WTC11 (cell line): ENCODE results near the gene TACO1. TPM values are rescaled to one million over a fixed set of nuclear protein-coding genes. Genes with fewer than 3 reads are reported as not detected.

ENCODE experiments used
- ATAC-seq: fragments of 200-7000 bp; cut with Tn5 transposase; 2 replicates; pipeline ENCODE4 v1.10.0; 2021; ENCODE audit warnings: mild to moderate bottlenecking, moderate library complexity
- CTCF ChIA-PET: fragments of 300-600 bp; sonication (Branson Sonifier 250); formaldehyde crosslinking; loops from one replicate; lab custom pipeline; 2021; ENCODE audit warnings: antibody characterized with exemption; lab: Charles Lee
- POLR2A ChIA-PET: fragments of 350-600 bp; sonication (Branson Sonifier 250); formaldehyde crosslinking; loops from one replicate; lab custom pipeline; 2021; ENCODE audit warnings: antibody characterized with exemption; lab: Charles Lee
- DNase-seq: peaks from one replicate; pipeline ENCODE4 v3.0.0; 2021; ENCODE audit warnings: low spot score
- H3K27ac Mint-ChIP-seq: 2 replicates; pipeline ENCODE4 v1.8.0; 2021; ENCODE audit warnings: mixed read lengths
- H3K27me3 Mint-ChIP-seq: 2 replicates; pipeline ENCODE4 v1.8.0; 2021; ENCODE audit warnings: low read depth, mild to moderate bottlenecking, moderate library complexity, mixed read lengths
- H3K36me3 Mint-ChIP-seq: 2 replicates; pipeline ENCODE4 v1.8.0; 2021; ENCODE audit warnings: mixed read lengths
- H3K4me1 Mint-ChIP-seq: 2 replicates; pipeline ENCODE4 v1.8.0; 2022; ENCODE audit warnings: mixed read lengths
- H3K4me3 Mint-ChIP-seq: 2 replicates; pipeline ENCODE4 v1.8.0; 2021; ENCODE audit warnings: mild to moderate bottlenecking, moderate library complexity, mixed read lengths
- H3K9me3 Mint-ChIP-seq: 2 replicates; pipeline ENCODE4 v1.8.0; 2021; ENCODE audit warnings: mixed read lengths
- FOXP1 ChIP-seq: sonication (generic); formaldehyde crosslinking; IDR thresholded peaks from 2 replicates; pipeline ENCODE4 v1.8.0; 2022; ENCODE audit warnings: missing genetic modification reagents, mild to moderate bottlenecking, moderate library complexity, borderline replicate concordance
- IRF2 ChIP-seq: sonication (generic); formaldehyde crosslinking; IDR thresholded peaks from 2 replicates; pipeline ENCODE4 v1.8.0; 2022; ENCODE audit warnings: low read depth, missing genetic modification reagents, borderline replicate concordance
- MXD4 ChIP-seq: fragments of 250-450 bp; sonication (Bioruptor Pico); IDR thresholded peaks from 2 replicates; pipeline ENCODE4 v1.8.0; 2021; ENCODE audit warnings: mild to moderate bottlenecking, moderate library complexity, borderline replicate concordance
- MYBL2 ChIP-seq: sonication (generic); formaldehyde crosslinking; IDR thresholded peaks from 2 replicates; pipeline ENCODE4 v1.8.1; 2023; ENCODE audit warnings: mild to moderate bottlenecking, moderate library complexity, missing genetic modification reagents
- NR2C2 ChIP-seq: sonication (generic); formaldehyde crosslinking; IDR thresholded peaks from 2 replicates; pipeline ENCODE4 v1.8.0; 2022; ENCODE audit warnings: mild to moderate bottlenecking, missing genetic modification reagents
- RELA ChIP-seq: sonication (generic); formaldehyde crosslinking; IDR thresholded peaks from 2 replicates; pipeline ENCODE4 v1.8.1; 2022; ENCODE audit warnings: missing genetic modification reagents, mild to moderate bottlenecking, borderline replicate concordance
- RORB ChIP-seq: fragments of 250-450 bp; sonication (Bioruptor Pico); IDR thresholded peaks from 2 replicates; pipeline ENCODE4 v1.9.0; 2021; ENCODE audit warnings: mild to moderate bottlenecking
- TEAD1 ChIP-seq: sonication (generic); formaldehyde crosslinking; IDR thresholded peaks from 2 replicates; pipeline ENCODE4 v1.8.0; 2022; ENCODE audit warnings: mild to moderate bottlenecking, missing genetic modification reagents
- ZBTB21 ChIP-seq: sonication (generic); formaldehyde crosslinking; IDR thresholded peaks from 2 replicates; pipeline ENCODE4 v1.8.1; 2023; ENCODE audit warnings: mild to moderate bottlenecking, missing genetic modification reagents, borderline replicate concordance
- ZNF121 ChIP-seq: sonication (generic); formaldehyde crosslinking; IDR thresholded peaks from 2 replicates; pipeline ENCODE4 v1.8.0; 2023; ENCODE audit warnings: missing genetic modification reagents
- ZNF281 ChIP-seq: sonication (generic); formaldehyde crosslinking; IDR thresholded peaks from 2 replicates; pipeline ENCODE4 v1.8.0; 2023; ENCODE audit warnings: mild to moderate bottlenecking, missing genetic modification reagents
- total RNA-seq: library from RNA; stranded (reverse); gene quantifications from 3 replicates; pipeline ENCODE4 v1.2.3, GENCODE V29; 2021
- TF ChIP-seq, protein P1 (sequence below): sonication (generic); formaldehyde crosslinking; IDR thresholded peaks from 2 replicates; pipeline ENCODE4 v1.8.0; 2022; ENCODE audit warnings: mild to moderate bottlenecking, missing genetic modification reagents

The TACO1 gene
- total RNA-seq, 1 experiment from 2014 or later, result 26.9 TPM

DNA sequence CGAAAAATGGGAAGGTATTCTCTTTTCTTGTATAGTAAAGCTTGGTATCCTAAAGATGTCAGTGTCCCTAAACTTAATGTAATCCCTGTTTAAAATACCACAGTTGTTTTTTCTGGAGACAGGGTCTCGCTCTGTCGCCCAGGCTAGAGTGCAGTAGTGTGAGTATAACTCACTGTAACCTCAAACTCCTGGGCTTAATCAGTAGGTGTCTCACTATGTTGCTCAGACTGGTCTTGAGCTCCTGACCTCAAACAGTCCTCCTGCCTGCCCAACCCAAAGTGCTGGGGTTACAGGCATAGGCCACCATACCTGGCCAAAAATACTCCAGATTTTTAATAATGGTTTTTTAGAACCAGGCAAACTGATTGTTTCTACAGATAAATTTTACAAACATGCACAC lies 42.3 kb upstream of the TACO1 start:
- Mint-ChIP-seq H3K36me3 (peaks cover 10% of the 10 kb centered on the region), H3K4me3 (no peak overlapping the region), H3K9me3 (no peaks in the 10 kb centered on the region), H3K27ac (no peak overlapping the region), H3K27me3 (no peaks in the 10 kb centered on the region), H3K4me1 (no peaks in the 10 kb centered on the region; the same call in 1 of the 2 replicates)
- no peak for ATAC-seq
- DNase-seq, result no peak
- TF ChIP-seq IRF2 (CRISPR knock-in tag), result no peak
- TF ChIP-seq ZNF121 (CRISPR knock-in tag), result peak; percentile 35; the same call in 1 of the 2 replicates
- ChIA-PET CTCF (interaction anchor here (1.3 kb wide), 1 partner anchor 54 kb away, joined by 6 read pairs; no protein-coding TSS in a partner anchor), POLR2A (no interaction called here)

GRCh38 chr17:63561819-63562218 lies 38.9 kb upstream of the TACO1 start:
- H3K4me3 Mint-ChIP-seq, result no peak overlapping the region
- no peak for ATAC-seq
- H3K9me3 Mint-ChIP-seq, result no peaks in the 10 kb centered on the region
- H3K4me1 Mint-ChIP-seq, result no peaks in the 10 kb centered on the region
- no peaks in the 10 kb centered on the region for H3K27me3 Mint-ChIP-seq
- TF ChIP-seq ZNF281 (CRISPR knock-in tag) (no peak), MYBL2 (CRISPR knock-in tag) (no peak), FOXP1 (CRISPR knock-in tag) (no peak), RORB (CRISPR knock-in tag) (no peak), TEAD1 (no peak), ZBTB21 (no peak), NR2C2 (CRISPR knock-in tag) (no peak), RELA (CRISPR knock-in tag) (no peak)
- TF ChIP-seq, all 79 proteins: peak for 0
- Mint-ChIP-seq H3K27ac (no peak overlapping the region), H3K36me3 (peaks cover 6% of the 10 kb centered on the region; the same call in 1 of the 2 replicates)
- DNase-seq, result no peak
- ChIA-PET CTCF (interaction anchor here (1.0 kb wide), 1 partner anchor 50 kb away, joined by 3 read pairs; no protein-coding TSS in a partner anchor), POLR2A (interaction anchor here (0.6 kb wide), 1 partner anchor 35 kb away, joined by 3 read pairs; no protein-coding TSS in a partner anchor)

- Mint-ChIP-seq H3K27me3 (no peaks in the 10 kb centered on the region), H3K27ac (no peak overlapping the region), H3K4me3 (no peak overlapping the region)
- CTCF ChIA-PET, result interaction anchor here (0.7 to 1.1 kb wide), 2 partner anchors 16 to 84 kb away, joined by 3 to 4 read pairs; no protein-coding TSS in a partner anchor
- TF ChIP-seq, protein P1, sequence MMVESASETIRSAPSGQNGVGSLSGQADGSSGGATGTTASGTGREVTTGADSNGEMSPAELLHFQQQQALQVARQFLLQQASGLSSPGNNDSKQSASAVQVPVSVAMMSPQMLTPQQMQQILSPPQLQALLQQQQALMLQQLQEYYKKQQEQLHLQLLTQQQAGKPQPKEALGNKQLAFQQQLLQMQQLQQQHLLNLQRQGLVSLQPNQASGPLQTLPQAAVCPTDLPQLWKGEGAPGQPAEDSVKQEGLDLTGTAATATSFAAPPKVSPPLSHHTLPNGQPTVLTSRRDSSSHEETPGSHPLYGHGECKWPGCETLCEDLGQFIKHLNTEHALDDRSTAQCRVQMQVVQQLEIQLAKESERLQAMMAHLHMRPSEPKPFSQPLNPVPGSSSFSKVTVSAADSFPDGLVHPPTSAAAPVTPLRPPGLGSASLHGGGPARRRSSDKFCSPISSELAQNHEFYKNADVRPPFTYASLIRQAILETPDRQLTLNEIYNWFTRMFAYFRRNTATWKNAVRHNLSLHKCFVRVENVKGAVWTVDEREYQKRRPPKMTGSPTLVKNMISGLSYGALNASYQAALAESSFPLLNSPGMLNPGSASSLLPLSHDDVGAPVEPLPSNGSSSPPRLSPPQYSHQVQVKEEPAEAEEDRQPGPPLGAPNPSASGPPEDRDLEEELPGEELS (CRISPR knock-in tag), result no peak
- TF ChIP-seq, all 79 proteins: peak for 0
- Mint-ChIP-seq H3K36me3 (no peaks in the 10 kb centered on the region), H3K4me1 (no peaks in the 10 kb centered on the region), H3K9me3 (no peaks in the 10 kb centered on the region)
- ATAC-seq (no peak), DNase-seq (no peak)
- POLR2A ChIA-PET, result interaction anchor here (0.6 kb wide), 1 partner anchor 172 kb away, joined by 4 read pairs; no protein-coding TSS in a partner anchor
These were observed 37.4 kb upstream of the TACO1 start for GRCh38 chr17:63563339-63563738.

- TF ChIP-seq MXD4 (CRISPR knock-in tag), result no peak
- TF ChIP-seq, all 79 proteins: peak for 0
- ATAC-seq (peak; percentile 81), DNase-seq (no peak)
- Mint-ChIP-seq H3K36me3 (no peaks in the 10 kb centered on the region), H3K4me3 (no peak overlapping the region), H3K27me3 (no peaks in the 10 kb centered on the region), H3K27ac (peak overlapping the region; percentile 63), H3K9me3 (no peaks in the 10 kb centered on the region), H3K4me1 (no peaks in the 10 kb centered on the region)
- CTCF ChIA-PET, result interaction anchor here (0.9 to 2.8 kb wide), 8 partner anchors 9 to 158 kb away, joined by 3 to 15 read pairs (median 5); no protein-coding TSS in a partner anchor
- POLR2A ChIA-PET, result no interaction called here
These were observed 36.1 kb upstream of the TACO1 start for GRCh38 chr17:63564562-63564961.
